Peyer's patch (tissue), 4 donors: ENCODE data around the gene RAB15.

Source experiments
- CTCF ChIP-seq, 6 experiments: fragments of 450-650 bp in 4 of 6; fragments of 200-600 bp in 2 of 6; sonication (generic) in 1 of 6; IDR thresholded peaks; one replicate each; pipeline ENCODE4 v1.5.1; 2017 to 2019; ENCODE audit warnings: antibody characterized with exemption in 6 of 6, mild to moderate bottlenecking in 3 of 6, moderate library complexity in 1 of 6
- POLR2A ChIP-seq, 2 donors: fragments of 450-650 bp; IDR thresholded peaks; one replicate each; pipeline ENCODE4 v1.5.1; 2017; ENCODE audit warnings: antibody characterized with exemption in 2 of 2, mild to moderate bottlenecking in 2 of 2, moderate library complexity in 2 of 2

- TF ChIP-seq CTCF (IDR thresholded peaks at IDR 0.05) (no peak), POLR2A (IDR thresholded peaks at IDR 0.05) (no peak)
Observed at GRCh38 chr14:64945431-64946178, 26.5 kb downstream of the RAB15 start.
